GM06990 (cell line): ENCODE data around the gene CAMTA1.

Source experiments
- DNase-seq: peaks from one replicate; pipeline ENCODE4 v3.0.0-alpha.2; 2011; ENCODE audit not compliant: insufficient read length; ENCODE audit errors: extremely low read depth
- H3K27me3 ChIP-seq: replicated peaks from 2 replicates; pipeline ENCODE4 v1.6.0; 2011; ENCODE audit warnings: low read length; ENCODE audit not compliant: control insufficient read depth, insufficient read depth
- H3K36me3 ChIP-seq: 2 replicates; pipeline ENCODE4 v1.5.1; 2011; ENCODE audit warnings: low read length; ENCODE audit not compliant: control insufficient read depth, insufficient read depth
- H3K4me3 ChIP-seq: replicated peaks from 2 replicates; pipeline ENCODE4 v1.5.1; 2011; ENCODE audit warnings: low read depth, mild to moderate bottlenecking, control low read depth, low read length
- CTCF ChIP-seq: IDR thresholded peaks from 2 replicates; pipeline ENCODE4 v1.5.1; 2011; ENCODE audit warnings: low read length, control low read depth, mild to moderate bottlenecking, inconsistent platforms; ENCODE audit not compliant: insufficient read depth, poor library complexity, severe bottlenecking

CAMTA1 gene

GRCh38 chr1:6815726-6816125, 30.5 kb downstream of the CAMTA1 start:
- no peak overlapping the region for H3K4me3 ChIP-seq
- no peaks in the 10 kb centered on the region for H3K27me3 ChIP-seq
- H3K36me3 ChIP-seq: no peaks in the 10 kb centered on the region
- no peak for TF ChIP-seq CTCF
- DNase-seq: no peak

- TF ChIP-seq CTCF: no peak
- Histone ChIP-seq H3K27me3 (no peaks in the 10 kb centered on the region), H3K4me3 (no peak overlapping the region), H3K36me3 (no peaks in the 10 kb centered on the region)
- DNase-seq: no peak
These were observed 34.2 kb downstream of the CAMTA1 start for GRCh38 chr1:6819246-6820040.

GRCh38 chr1:6820899-6821298, 35.6 kb downstream of the CAMTA1 start:
- no peaks in the 10 kb centered on the region for H3K27me3 ChIP-seq
- no peak for TF ChIP-seq CTCF
- no peak for DNase-seq
- no peaks in the 10 kb centered on the region for H3K36me3 ChIP-seq
- no peak overlapping the region for H3K4me3 ChIP-seq

GRCh38 chr1:6822530-6823359, 37.5 kb downstream of the CAMTA1 start:
- no peak for DNase-seq
- Histone ChIP-seq H3K36me3 (no peaks in the 10 kb centered on the region), H3K4me3 (no peak overlapping the region), H3K27me3 (no peaks in the 10 kb centered on the region)
- no peak for TF ChIP-seq CTCF

GRCh38 chr1:6823793-6824192, 38.5 kb downstream of the CAMTA1 start:
- Histone ChIP-seq H3K27me3 (no peaks in the 10 kb centered on the region), H3K4me3 (no peak overlapping the region), H3K36me3 (no peaks in the 10 kb centered on the region)
- DNase-seq: no peak
- TF ChIP-seq CTCF: no peak
